ENCODE results near the gene CAMK2A. TPM values are rescaled to one million over a fixed set of nuclear protein-coding genes. Genes with fewer than 3 reads are reported as not detected.

The CAMK2A gene
- total and polyA plus RNA-seq, 9 donors: 0.12 to 1.3 (median 0.62) TPM

DNA sequence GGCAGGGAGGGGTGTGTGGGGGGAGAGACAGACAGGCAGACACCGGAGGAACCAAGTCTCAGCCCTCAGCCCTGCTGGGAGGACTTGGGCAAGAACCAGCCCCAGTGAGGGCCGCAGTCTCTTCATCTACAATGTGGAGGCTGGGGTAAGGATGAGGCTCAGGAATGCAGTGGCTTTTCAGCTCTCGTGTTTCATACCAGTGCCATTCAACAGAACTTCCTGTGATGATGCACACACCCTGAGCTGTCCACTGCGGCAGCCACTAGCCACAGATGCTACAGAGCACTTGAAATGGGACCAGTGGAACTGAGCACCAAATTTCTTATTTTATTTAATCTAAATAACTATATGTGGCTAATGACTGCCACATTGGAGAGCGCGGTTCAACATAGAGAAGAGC lies 10.7 kb downstream of the CAMK2A start:
- WGBS, 3 donors: 78 to 85% (median 80%) methylated on average over 6 of the region's 6 CpGs
- DNase-seq: no peak
- no peaks in the 10 kb centered on the region for H3K36me3 ChIP-seq
- no peaks in the 10 kb centered on the region for H3K9me3 ChIP-seq
- TF ChIP-seq EP300 (IDR thresholded peaks at IDR 0.05) (no peak), POLR2A (IDR thresholded peaks at IDR 0.05) (no peak)
- TF ChIP-seq, protein P1, sequence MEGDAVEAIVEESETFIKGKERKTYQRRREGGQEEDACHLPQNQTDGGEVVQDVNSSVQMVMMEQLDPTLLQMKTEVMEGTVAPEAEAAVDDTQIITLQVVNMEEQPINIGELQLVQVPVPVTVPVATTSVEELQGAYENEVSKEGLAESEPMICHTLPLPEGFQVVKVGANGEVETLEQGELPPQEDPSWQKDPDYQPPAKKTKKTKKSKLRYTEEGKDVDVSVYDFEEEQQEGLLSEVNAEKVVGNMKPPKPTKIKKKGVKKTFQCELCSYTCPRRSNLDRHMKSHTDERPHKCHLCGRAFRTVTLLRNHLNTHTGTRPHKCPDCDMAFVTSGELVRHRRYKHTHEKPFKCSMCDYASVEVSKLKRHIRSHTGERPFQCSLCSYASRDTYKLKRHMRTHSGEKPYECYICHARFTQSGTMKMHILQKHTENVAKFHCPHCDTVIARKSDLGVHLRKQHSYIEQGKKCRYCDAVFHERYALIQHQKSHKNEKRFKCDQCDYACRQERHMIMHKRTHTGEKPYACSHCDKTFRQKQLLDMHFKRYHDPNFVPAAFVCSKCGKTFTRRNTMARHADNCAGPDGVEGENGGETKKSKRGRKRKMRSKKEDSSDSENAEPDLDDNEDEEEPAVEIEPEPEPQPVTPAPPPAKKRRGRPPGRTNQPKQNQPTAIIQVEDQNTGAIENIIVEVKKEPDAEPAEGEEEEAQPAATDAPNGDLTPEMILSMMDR (IDR thresholded peaks at IDR 0.05): no peak
- H3K4me3 ChIP-seq: no peak overlapping the region
- intact Hi-C loops (cut with DNase I): no loop called here
- H3K4me1 ChIP-seq (ENCODE audit: insufficient read depth): no peaks in the 10 kb centered on the region
- no peak overlapping the region for H3K27ac ChIP-seq
- H3K27me3 ChIP-seq: no peaks in the 10 kb centered on the region

DNA sequence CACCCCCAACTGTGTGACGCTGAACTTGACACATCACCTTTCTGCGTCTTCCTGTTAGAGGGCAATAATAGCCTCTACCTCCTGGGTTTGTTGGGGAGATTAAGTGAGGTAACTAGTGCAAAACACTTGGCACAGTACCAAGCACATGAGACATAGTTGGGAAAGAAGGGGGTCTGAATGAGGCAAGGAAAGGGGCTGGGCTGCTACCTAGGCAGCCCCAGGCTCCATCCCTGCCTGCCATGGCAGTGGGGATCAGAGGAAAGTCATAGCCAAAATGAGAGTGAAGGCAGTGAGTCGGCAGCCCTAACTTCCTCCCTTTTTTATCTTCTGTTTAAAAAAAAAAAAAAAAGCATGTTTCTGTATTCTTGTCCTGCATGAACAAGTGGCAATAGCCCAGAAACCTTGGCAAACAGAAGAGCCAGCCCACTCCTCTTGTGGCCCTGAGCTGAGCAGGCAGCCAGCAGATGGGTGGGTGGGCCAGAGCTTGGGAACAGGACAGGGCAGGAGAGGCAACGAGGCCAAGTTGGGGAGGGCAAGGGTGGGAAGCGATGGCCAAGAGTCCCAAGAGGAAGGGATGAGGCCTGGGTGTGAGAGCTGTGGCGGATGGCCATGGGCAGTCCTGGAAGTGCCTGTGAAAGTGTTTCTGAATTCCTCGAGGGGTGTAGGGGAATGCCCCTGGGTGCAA lies 11.4 kb downstream of the CAMK2A start:
- Histone ChIP-seq H3K36me3 (no peaks in the 10 kb centered on the region), H3K9me3 (no peaks in the 10 kb centered on the region), H3K27me3 (no peaks in the 10 kb centered on the region), H3K27ac (no peak overlapping the region), H3K4me3 (no peak overlapping the region), H3K4me1 (ENCODE audit: insufficient read depth) (no peaks in the 10 kb centered on the region)
- intact Hi-C loops (cut with DNase I): no loop called here
- 42 to 54% (median 51%) methylated on average over 7 of the region's 7 CpGs for WGBS, 3 donors
- no peak for TF ChIP-seq POLR2A (IDR thresholded peaks at IDR 0.05)
- TF ChIP-seq, protein P1 (IDR thresholded peaks at IDR 0.05): no peak
- no peak for TF ChIP-seq EP300 (IDR thresholded peaks at IDR 0.05)
- no peak for DNase-seq

GRCh38 chr5:150277043-150277442 lies 12.5 kb downstream of the CAMK2A start:
- intact Hi-C loops (cut with DNase I): no loop called here
- Histone ChIP-seq H3K27me3 (no peaks in the 10 kb centered on the region), H3K36me3 (no peaks in the 10 kb centered on the region), H3K27ac (no peak overlapping the region), H3K4me3 (no peak overlapping the region), H3K4me1 (ENCODE audit: insufficient read depth) (no peaks in the 10 kb centered on the region), H3K9me3 (no peaks in the 10 kb centered on the region)
- TF ChIP-seq EP300 (IDR thresholded peaks at IDR 0.05) (no peak), POLR2A (IDR thresholded peaks at IDR 0.05) (no peak)
- TF ChIP-seq, protein P1 (IDR thresholded peaks at IDR 0.05): no peak
- 77 to 82% (median 77%) methylated on average over 4 of the region's 4 CpGs for WGBS, 3 donors
- DNase-seq: no peak

- H3K27me3 ChIP-seq: no peaks in the 10 kb centered on the region
- intact Hi-C loops (cut with DNase I): no loop called here
- no peak overlapping the region for H3K4me3 ChIP-seq
- H3K9me3 ChIP-seq: no peaks in the 10 kb centered on the region
- H3K36me3 ChIP-seq: no peaks in the 10 kb centered on the region
- H3K27ac ChIP-seq: no peak overlapping the region
- DNase-seq: no peak
- TF ChIP-seq, protein P1 (IDR thresholded peaks at IDR 0.05): no peak
- no peak for TF ChIP-seq POLR2A (IDR thresholded peaks at IDR 0.05)
- TF ChIP-seq EP300 (IDR thresholded peaks at IDR 0.05): no peak
- H3K4me1 ChIP-seq (ENCODE audit: insufficient read depth): peaks cover 4% of the 10 kb centered on the region
- WGBS, 3 donors: 90 to 96% (median 90%) methylated on average over 4 of the region's 4 CpGs
These were observed 14.8 kb downstream of the CAMK2A start for GRCh38 chr5:150274811-150275210.
